NOMO-1 treated with DMSO at 0.1 percent for 48 hours (cell line): ENCODE measurements around the gene LDAF1.
"Not testable (repeated sequence)": the region's sequence is repeated elsewhere in the genome, so short reads cannot be mapped to it uniquely, and the experiment has no call there.

ENCODE experiments used
- DNase-seq: peaks from one replicate; lab custom pipeline; 2025; ENCODE audit not compliant: unreplicated experiment; lab: John Stamatoyannopoulos, UW

LDAF1 gene

DNA sequence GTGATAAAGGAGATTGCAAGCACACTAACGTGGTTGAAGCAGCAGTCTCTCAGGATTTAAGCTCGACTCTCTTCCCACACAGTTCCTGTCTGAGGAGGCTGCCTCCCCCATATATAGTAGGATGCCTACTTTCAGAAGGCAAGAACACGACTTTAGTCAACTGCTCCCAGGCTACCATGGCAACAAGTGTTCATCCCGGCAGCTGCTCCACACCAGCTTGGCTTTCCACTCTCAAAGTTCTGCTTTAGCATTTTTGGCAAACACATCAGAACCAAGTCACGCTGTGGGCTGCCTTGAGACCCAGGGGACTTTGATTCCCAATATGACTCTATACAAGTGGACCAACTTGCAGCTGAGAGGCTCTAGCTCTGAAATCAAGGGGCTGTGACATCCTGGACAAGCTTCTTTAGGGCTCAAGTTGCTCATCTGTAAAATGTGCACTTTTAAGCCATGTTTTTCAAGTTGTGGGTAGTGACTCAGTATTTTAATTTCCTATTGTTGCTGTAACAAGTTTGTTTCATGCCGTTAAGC lies 36.4 kb downstream of the LDAF1 start:
- DNase-seq, result no peak

DNA sequence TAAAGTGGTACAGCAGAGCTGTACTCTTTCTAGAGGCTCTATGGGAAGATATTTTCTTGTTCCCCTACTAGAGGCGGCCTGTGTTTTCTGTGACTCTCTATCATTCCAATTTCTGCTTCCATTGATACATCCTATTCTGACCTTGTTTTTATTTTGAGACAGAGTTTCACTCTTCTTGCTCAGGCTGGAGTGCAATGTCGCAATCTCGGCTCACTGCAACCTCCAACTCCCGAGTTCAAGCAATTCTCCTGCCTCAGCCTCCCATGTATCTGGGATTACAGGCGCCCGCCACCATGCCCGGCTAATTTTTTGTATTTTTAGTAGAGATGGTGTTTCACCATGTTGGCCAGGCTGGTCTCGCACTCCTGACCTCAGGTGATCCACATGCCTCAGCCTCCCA lies 36.9 kb downstream of the LDAF1 start:
- DNase-seq, result not testable (repeated sequence)

DNA sequence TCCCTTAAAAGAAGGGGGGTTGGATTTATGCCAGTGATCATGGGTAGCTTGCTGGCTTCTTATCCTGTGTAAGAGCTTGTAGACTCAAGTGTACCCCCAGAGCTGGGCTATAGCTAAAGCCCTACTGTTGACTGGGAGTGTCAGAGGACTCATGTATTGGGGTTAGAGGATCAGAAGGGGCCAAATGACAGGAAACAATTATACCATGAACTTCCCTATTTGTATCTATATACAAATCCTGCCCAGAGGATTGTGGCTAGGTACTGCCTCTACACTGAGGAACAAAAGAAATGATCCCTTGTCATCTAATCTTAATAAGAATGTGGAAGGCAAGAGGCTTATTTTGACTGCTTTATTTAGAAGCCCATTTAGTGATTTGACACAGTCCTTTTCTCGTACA lies 38.6 kb downstream of the LDAF1 start:
- DNase-seq, result peak; percentile 90

DNA sequence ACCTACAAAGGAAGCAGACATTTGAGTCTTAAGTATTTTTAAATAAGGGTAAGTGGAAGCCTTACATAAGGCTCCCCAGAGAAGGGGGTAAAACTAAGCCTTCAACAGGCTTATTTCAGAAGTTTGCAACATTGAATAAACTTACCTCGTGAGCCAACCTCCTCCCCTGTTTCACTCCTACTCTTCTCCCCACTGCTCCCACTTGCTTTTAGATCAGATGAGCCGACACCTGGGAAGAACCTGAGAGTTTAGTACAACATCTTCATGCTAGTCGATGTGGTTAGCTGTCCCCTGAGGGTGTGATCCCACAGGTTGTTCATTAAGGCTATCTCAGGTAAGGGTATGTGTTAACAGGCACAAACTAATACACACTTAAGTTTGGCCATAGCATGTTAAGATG lies 39.1 kb downstream of the LDAF1 start:
- DNase-seq, result no peak

DNA sequence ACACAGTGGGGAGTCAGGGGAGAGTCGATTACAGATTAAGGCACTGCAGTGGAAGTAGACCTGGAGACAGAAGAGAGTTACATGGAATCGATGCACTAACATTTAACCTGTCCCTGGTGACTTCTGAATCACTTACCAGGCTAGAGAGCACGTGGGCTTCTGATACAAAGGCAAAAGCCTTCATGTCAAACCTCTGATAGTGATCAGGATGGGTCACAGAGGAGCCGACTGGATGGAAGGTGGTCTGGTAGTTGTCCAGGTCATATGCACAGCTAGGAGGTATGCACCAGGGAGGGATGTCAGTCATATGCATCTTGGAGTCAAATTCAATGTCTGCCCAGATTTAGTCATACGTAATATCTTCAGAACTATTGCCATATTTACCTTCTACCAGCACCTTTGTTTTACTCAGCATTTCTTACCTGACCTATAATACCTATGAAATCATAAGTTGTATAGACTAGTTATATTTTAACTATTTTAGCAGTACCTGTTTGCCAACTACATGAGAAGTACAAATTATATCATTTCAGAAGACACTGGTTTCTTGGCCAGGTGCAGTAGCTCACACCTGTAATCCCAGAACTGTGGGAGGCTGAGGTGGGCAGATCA lies 41.2 kb downstream of the LDAF1 start:
- no peak for DNase-seq

DNA sequence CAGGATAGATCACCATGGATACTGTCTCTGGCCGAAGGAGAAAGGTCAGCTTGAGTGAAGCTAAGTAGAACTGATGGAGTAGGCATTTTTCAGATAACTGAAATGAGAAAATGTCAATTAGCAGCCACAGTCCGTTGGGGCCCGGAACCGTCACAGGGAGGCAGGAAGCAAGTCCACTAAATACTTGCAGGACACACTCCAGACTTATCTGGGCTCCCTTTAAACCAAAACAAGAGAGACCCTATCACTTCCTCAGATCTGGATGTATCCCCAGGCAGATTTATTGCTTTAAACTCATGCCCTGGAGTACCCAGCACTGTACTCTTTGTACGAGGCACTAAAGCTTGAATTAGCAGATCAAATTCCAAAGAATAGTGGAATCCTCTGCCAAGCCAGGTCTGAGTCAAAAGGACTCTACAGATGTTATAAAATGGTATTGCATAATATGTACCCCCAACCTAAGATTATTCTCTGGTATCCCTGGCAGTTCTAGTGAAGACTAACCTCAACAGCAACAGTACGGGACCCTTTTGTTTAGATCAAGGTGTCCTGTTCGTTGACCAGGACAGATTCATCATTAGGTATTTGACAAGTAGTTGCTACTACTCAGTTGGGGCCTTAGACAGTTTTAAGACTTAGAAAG lies 44.8 kb downstream of the LDAF1 start:
- no peak for DNase-seq

DNA sequence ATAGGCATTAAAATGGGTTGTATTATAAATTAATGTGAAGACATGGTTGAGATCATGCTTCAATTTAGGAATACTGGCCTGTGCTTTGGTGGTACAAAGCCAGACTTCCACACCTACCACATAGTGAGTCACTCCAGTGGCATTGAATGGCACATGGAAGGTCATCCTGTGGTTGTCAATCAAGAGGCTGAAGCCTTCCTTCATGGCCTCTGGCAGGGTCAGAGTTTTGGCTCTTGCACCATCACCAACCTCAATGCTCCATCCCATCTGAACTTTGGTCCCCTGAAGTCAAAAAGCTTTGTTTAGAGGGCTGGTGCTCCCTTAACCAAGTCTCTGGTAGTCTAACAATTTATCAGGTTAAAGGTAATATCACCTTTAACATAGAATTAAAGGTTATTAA lies 46.8 kb downstream of the LDAF1 start:
- DNase-seq, result no peak

DNA sequence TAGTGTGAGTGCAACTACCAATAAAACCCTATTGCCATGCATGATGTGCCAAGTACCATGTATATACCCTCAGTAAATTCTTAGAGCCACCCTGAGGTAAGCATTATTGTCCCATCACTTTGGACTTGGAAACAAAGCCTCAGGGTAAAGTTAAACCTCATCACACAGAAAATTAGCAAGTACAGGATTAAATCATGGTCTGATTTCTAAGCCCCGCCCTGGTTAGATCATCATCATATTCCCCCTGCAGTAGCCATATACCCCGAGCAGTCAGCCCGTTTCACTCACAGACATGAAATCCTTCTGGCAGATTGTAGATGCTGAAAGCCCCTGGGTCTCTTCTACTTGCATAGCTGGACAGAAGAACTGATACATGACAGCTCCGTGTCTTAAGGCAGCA lies 48.1 kb downstream of the LDAF1 start:
- no peak for DNase-seq

DNA sequence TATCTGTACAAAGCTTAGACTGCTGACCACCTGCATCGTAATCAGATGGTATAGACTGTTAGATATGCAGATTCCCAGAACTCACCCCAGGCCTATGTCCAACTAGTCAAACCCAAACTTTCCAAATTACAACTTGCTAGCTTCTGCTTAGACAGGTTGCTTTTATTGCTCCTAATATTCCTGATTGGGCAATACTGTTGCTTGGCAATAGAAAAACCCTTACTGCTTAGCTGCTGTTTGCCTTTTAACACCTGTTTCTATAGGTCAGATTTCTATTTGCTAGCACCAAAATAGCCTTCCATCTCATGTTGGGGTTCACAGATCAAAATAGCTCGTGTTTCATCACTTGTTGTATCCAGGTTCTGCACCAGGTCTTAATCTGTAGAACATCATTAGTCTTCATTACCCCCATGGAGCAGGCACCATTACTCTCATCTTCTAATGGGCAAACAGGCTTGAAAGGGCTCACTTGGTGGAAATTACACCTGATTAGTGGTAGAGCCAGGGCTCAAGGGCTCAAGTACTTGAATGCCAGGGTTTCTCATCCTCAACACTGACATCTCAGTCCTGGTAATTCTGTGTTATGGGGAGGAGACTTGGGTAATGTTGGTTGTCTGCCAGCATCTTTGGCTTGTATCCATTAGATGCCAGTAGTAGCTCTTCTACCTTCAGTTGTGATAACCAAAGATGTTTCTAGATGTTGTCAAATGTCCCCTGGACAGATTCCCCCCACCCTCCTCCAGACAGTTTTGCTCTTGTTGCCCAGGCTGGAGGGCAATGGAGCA lies 50.2 kb downstream of the LDAF1 start:
- DNase-seq, result no peak

DNA sequence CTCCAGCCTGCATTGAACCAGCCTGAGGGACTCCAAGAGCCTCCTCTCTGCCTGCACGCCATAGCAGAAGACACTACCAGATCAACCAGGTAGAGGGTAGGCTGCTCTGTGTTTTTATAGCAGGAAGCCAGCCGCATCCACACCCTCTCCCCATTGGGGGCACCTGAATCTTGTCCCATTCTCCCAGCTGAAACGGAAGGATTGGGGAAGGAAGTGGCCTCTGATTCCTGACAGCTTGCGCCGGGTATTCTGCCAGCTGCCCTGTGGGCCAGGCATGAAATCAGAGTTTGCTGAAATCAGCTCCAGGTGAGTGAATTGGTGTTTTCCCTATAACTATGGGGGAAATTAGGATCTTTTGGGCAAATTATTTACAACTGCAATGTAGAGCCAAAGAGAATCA lies 53.0 kb downstream of the LDAF1 start, which contains the start of gene ZP2:
TSS of gene ZP2 (minus strand) at position 89 of the 400 bp plus-strand sequence. CDS start at position 62, 27 bp downstream.
- DNase-seq, result no peak

DNA sequence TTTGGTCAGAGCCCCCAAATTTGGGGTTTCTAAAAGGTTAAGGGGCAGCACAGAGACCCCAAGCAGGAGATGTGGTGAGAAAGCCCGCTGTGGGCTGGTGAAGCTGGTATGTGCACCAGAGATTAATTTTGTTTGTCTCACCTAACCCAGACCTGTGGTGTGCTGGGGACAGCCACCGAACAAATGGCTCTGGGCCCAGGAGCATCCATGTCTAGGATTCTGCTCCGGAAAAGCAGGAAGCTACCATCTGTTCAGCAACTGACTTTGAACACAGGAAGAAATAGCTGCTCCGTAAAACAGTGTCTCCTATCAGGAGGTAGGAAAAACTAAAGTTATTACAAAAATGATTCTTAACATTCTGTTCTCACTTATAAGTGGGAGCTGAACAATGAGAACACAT lies 55.6 kb downstream of the LDAF1 start:
- DNase-seq, result no peak

DNA sequence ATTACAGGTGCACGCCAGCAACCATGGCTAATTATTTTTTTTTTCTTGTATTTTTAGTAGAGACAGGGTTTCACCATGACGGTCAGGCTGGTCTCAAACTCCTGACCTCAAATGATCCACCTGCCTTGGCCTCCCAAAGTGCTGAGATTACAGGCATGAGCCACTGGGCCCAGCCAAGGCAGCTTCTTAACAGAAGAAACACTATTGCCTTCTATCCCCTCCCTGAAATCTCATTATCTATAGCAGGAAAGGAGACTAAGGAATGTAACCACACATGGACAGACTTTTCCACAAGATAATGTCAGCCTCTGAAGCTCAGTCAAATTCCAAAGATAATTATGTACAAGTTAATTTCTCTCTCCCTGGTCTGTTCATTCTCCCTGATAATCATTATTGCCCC lies 58.6 kb downstream of the LDAF1 start:
- no peak for DNase-seq

DNA sequence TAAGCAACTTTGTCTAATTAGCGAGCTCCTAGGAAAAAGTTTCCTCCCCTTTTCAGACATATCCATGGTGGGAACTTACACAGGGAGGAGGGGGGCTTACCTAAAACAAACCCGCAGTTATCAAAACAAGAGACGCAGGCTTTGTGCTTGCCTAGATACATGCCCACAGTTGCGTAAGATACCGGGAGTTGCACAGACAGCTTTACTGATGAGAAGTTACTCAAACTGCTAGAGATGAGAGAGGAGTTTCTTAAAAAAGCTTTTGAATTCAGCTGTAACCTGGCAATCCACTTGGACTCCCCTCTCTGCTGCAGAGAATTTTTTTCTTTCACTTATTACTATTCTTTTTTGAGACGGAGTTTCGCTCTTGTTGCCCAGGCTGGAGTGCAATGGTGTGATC lies 59.7 kb downstream of the LDAF1 start:
- peak; percentile 24 for DNase-seq

DNA sequence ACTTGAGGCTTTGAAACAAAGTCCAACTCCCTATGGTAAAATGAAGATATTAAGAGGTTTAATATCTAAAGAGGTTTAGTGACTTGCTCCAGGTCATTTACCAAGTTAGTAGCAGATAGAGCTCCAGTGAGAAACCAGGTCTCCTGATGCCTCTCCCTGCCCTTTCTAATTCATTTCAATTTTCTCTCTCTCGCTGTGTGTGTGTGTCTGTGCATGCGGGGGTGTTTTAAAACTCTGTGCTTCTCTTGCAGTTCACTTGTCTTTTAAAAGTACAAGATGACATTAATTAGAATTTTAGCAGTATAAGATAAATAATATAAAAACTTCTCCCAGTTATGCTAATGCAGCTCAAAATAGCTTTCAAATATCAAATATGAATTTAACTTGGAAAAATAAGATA lies 61.1 kb downstream of the LDAF1 start:
- DNase-seq, result no peak

DNA sequence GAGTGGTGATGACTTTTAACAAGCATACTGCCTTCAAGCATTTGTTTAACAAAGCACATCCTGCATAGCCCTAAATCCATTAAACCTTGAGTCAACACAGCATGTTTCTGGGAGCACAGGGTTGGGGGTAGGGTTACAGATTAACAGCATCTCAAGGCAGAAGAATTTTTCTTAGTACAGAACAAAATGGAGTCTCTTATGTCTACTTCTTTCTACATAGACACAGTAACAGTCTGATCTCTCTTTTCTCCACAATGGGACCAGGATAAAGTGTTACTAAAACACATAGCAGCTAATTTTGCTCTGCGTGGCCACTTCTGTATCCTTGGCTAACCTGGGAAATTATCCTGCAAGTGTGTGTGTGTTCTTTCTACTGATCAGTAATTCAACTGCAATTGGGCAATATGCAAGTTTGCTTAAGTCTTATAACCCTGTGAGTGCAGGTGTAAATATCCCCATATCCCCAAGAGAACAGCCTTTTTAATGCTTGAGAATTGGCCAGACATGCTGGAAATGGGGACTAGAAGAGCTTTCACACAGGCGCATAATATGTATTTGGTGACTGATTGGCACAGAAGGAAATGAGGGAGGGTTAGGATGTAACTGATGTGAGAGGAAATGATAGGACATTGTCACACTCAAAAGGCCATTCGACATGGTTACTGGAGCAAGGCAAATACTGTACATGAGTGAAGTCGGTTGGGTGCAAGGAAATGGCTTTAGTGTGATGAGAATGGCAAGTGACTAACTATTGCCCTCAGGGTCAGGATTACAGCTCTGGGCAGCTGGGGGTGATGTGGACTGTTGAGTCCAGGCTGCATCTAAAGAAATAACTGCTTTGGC lies 64.2 kb downstream of the LDAF1 start:
- DNase-seq, result no peak

DNA sequence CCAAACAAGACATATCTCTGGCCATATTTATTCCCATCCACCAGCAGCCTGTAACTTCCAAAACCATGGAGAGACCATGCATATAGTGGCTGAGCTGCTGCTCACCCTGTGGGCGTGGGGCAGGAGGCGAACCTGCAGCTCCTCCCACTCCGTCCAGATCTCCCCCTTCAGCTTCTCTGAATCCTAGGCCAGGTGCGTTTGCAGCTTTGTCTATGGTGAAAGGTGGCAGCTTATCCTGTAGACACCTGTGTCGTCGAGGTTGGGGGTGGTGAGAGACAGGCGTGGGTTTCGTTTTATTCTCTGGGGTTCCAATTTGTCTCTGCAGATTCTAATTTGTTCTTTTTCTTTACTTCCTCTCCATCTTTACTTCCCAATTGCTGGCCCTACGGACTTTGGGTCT lies 65.3 kb downstream of the LDAF1 start:
- DNase-seq, result no peak

DNA sequence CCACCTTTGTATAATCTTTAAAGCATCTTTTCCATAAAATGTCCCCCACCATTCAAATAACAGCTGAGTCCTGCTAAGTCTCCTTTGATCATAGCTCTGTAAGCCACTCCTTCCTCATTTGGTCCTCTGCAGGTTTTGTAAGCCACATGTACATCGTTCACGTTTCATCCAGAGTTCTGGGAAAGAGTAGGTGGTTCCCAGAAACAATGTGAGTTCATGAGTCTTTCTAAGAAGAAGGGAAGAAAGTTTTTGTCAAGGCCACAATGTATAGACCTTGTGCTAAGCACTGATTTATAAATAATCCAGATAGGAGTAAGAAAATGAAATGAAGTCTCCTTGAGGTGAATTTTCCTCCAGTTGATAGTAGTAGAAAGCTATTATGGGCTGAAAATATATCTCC lies 66.3 kb downstream of the LDAF1 start:
- DNase-seq, result no peak

DNA sequence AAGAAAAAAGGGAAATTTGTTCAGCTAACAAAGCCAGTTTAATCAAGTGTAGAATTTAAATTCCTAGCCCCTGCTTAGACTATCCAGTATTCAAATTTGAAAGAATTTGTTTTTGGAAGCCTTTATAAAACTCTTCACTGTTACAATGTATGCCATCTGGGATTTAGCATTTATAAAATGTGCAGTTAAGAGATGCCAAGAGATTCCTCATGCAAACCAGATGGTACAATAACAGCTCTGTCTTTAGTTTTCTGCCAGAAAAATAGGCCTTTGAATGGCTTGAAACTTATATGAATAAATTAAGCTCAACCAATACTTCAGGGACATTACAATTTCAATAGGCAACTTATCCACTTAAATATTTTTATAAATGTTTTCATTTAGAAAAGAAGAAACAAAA lies 68.3 kb downstream of the LDAF1 start:
- DNase-seq, result no peak

DNA sequence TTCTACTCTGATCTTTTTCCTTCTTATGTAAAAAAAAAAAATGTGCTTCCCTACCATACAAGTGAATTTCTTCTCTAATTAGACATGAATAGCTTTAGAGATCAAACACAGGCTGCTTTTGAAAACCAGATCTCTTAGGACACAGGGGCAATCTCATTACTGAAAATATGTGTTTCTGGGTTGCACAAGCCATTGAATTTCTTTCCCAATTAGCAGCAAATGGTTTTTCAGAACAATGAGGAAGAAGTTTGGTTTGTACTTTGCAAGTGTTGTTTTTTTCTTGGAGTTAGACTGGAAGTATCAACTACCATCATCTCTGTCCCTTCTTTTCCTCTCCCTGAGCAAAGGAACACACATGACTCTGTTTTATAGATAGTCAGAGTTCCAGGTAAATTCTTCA lies 69.4 kb downstream of the LDAF1 start:
- peak; percentile 57 for DNase-seq

DNA sequence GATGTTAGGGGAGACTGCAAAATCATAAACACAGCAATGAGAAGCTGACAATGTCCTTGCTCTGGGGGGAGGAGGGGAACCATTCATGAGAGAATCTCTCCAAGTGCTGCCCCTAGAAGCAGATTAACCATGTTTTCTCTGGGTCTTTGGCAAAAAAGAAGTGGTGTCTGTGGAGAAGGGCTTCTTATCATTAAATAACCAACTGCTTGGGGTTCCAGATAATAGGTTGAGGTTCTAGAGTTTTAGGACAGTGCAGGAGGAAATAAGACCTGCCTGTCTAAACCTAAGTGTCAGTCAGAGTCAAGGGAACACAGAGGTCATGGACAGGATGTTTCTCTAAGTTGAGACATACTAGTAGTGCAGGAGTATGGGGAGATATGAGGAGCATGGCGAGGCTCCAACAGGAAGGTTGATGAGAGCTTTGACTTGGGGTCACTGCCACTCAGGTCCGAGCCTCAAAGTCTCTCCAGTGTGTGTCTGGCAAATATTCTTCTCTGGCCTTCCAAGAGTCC lies 69.9 kb downstream of the LDAF1 start:
- no peak for DNase-seq
